DMS153 treated with DMSO at 0.1 percent for 48 hours (cell line): ENCODE data around the gene SLC18B1.

Experiments used
- DNase-seq: peaks from one replicate; lab custom pipeline; 2025; ENCODE audit not compliant: unreplicated experiment; lab: John Stamatoyannopoulos, UW

SLC18B1 gene

GRCh38 chr6:132748446-132748845 lies 50.0 kb downstream of the SLC18B1 start:
- no peak for DNase-seq

DNA sequence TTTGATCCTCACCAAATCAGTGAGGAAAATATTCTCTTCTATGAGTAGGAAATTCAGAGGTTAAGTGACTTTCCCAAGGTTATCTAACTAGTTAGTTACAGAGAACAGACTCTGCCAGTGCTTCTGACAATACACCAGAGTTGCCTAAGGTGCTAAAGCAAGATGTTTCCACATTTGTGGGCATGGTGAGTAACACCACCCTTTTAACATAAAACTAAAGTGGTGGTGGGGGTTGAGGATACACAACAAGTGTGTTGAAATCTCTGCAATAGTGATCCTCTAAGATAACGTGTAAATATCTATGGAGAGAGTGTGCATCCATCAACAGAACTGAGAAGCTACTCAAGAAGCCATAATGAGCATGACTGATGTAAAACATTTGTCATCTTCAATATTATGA lies 52.4 kb downstream of the SLC18B1 start:
- no peak for DNase-seq

DNA sequence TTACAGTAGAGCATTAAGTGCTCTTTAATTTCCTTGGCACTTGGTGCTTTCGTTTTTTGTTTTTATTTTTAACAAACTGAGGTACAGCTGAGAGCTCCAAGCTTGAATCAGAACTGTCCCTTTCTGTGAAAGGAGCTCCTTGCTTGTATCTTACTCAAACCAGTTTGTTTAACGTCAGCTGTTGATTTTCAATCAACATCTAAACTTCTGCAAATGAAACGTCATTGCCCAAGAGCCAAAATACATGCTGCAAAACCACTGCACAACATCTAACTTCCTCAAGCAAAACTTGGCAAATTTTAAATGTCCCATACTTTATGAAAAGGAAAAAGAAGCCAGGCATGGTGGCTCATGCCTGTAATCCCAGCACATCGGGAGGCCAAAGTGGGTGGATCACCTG lies 55.9 kb downstream of the SLC18B1 start:
- no peak for DNase-seq

- DNase-seq, result no peak
These were observed 57.2 kb downstream of the SLC18B1 start for GRCh38 chr6:132741281-132741680.

GRCh38 chr6:132736239-132736638 lies 62.2 kb downstream of the SLC18B1 start:
- DNase-seq, result no peak

DNA sequence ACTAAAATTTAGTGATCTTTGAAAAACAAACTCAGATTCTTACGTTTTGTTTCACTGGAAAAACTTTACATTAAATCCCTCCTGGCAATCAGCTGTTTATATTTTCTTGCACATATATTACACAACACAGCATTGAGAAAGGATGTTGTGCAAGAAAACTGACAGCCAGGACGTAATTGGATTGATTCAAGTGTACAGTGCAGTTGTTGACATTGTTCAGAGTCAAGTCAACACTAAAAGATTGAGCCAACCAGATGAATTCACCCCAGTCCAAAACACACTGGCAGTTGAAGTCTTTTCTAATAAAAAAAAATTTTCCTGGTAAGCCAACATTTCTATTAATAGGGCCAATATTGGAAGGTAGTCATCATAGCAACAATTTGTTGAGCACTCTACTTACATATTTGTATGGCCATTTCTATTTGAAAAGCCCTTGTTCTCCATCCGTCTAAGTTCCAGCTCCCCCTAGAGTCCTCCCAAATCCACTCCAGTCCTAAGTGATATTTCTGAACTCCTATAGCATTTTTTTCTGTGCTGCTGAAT lies 63.7 kb downstream of the SLC18B1 start:
- no peak for DNase-seq

DNA sequence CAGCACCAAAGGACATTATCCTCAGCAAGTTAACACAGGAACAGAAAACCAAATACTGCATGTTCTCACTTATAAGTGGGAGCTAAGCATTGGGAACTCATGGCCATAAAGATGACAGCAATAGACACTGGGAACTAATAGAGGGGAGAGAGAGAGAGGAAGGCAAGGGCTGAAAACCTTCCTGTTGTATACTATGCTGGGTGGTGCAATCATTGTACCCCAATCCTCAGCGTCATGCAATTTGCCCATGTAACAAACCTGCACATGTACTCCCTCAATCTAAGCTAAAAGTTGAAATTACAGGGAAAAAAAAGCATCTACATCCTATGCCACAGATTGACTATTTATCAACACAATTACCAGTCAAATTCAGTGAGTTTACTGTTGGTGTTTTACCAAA lies 64.6 kb downstream of the SLC18B1 start:
- DNase-seq, result no peak

GRCh38 chr6:132733283-132733682 lies 65.2 kb downstream of the SLC18B1 start:
- DNase-seq, result no peak

DNA sequence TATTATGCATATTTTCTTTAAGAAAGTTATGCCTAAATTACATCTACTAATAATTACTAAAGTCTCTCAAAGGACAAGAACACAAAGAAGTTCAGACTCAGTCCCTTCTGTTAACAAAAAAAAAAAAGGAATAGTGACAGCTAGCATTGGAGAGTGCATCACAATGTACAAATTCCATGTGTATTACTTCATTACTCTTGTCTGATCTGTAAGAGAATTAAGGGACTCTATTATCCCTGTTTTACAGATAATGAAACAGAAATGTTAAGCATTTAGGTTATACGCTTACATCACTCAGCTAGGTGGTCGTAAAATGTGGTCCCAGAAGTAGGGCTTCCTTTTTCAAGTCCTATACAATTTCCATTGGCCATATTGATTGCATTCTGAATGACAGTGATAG lies 67.4 kb downstream of the SLC18B1 start:
- no peak for DNase-seq

- no peak for DNase-seq
These were observed 67.9 kb downstream of the SLC18B1 start for GRCh38 chr6:132730560-132730959.

GRCh38 chr6:132728616-132729015 lies 69.8 kb downstream of the SLC18B1 start:
- no peak for DNase-seq

- DNase-seq, result no peak
These were observed 71.8 kb downstream of the SLC18B1 start for GRCh38 chr6:132726608-132726975.

GRCh38 chr6:132725947-132726607 lies 72.4 kb downstream of the SLC18B1 start:
- DNase-seq, result no peak

DNA sequence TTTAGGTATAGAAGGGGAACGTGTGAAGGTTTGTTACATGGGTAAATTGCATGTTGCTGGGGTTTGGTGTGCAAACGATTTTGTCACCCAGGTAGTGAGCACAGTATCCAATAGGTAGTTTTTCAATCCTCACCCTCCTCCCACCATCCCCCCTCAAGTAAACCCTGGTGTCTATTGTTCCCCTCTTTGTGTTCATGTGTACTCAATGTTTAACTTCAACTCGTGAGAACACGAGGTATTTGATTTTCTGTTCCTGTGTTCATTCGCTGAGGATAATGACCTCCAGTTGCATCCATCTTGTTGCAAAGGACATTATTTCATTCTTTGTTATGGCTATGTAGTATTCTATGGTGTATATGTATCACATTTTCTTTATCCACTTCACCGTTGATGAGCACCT lies 73.0 kb downstream of the SLC18B1 start:
- DNase-seq, result no peak

DNA sequence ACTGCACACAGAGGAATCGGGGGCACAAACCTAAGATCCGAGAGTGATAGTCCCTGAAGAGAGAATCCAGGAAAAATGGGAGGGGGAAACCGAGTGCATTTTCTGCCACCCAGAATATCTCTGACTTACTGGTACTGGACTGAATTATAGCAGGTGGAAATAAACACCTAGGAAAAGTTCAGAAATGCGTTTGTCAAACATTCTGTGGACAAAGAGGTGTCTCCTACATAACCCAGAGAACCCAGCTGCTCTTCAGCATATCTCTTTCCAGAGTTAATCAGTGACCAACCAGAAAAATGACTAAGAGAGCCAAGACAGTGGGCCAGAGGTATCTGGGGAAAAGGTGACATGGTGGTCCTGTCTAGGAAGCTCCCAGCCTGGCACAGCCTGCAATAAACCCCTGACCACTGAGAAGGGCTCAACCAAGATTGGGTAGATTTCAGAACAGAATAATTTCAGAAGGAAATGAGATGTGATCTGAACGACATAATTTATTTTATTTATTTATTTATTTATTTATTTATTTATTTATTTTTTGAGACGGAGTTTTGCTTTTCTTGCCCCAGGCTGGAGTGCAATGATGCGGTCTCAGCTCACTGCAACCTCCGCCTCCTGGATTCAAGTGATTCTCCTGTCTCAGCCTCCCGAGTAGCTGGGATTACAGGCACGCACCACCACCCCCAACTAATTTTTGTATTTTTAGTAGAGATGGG lies 78.5 kb downstream of the SLC18B1 start:
- DNase-seq, result no peak
